Measurements from ENCODE around the gene SERPINE3.

The SERPINE3 gene

GRCh38 chr13:51359352-51359751 is 19.9 kb downstream of the SERPINE3 start:
- no peaks in the 10 kb centered on the region for H3K27me3 ChIP-seq (ENCODE audit: insufficient read depth, low read length, poor library complexity)
- H2BK5ac ChIP-seq (ENCODE audit: low read length) = no peak overlapping the region
- no peak overlapping the region for H4K8ac ChIP-seq (ENCODE audit: low read depth, low read length)
- no CpG with 5 or more reads among the region's 1 CpG for WGBS (ENCODE audit: extremely low coverage, insufficient coverage, low lambda C conversion rate)
- no peak overlapping the region for H2BK120ac ChIP-seq (ENCODE audit: low read depth, low read length)
- H3K18ac ChIP-seq (ENCODE audit: low read length) = no peak overlapping the region
- H3K79me1 ChIP-seq (ENCODE audit: low read length) = no peaks in the 10 kb centered on the region
- H3K79me2 ChIP-seq (ENCODE audit: control insufficient read depth, insufficient read depth, low read length) = no peaks in the 10 kb centered on the region
- no peak overlapping the region for H3K4ac ChIP-seq (ENCODE audit: low read depth, low read length)
- H3K4me1 ChIP-seq (ENCODE audit: control insufficient read depth, low read depth, low read length) = no peaks in the 10 kb centered on the region
- H3K9ac ChIP-seq (ENCODE audit: low read length) = no peak overlapping the region
- no peak for DNase-seq
- no peak overlapping the region for H4K5ac ChIP-seq (ENCODE audit: low read length)
- H3K27ac ChIP-seq (ENCODE audit: low read depth, low read length) = no peak overlapping the region
- no peak overlapping the region for H3K4me2 ChIP-seq (ENCODE audit: low read length)
- no peak overlapping the region for H3K56ac ChIP-seq (ENCODE audit: low read length)
- H3K4me3 ChIP-seq (ENCODE audit: low read length) = no peak overlapping the region
- H3K23ac ChIP-seq (ENCODE audit: low read length) = no peak overlapping the region
- H2AK5ac ChIP-seq (ENCODE audit: low read length) = no peak overlapping the region
- H2BK15ac ChIP-seq (replicated peaks; ENCODE audit: low read depth) = no peak overlapping the region
- H3K36me3 ChIP-seq (ENCODE audit: control insufficient read depth, insufficient read depth, low read length) = peaks cover under 1% of the 10 kb centered on the region

- Histone ChIP-seq H2BK120ac (ENCODE audit: low read depth, low read length) (no peak overlapping the region), H3K18ac (ENCODE audit: low read length) (no peak overlapping the region), H3K79me1 (ENCODE audit: low read length) (no peaks in the 10 kb centered on the region), H3K4me1 (ENCODE audit: control insufficient read depth, low read depth, low read length) (no peaks in the 10 kb centered on the region), H2BK15ac (replicated peaks; ENCODE audit: low read depth) (no peak overlapping the region), H4K8ac (ENCODE audit: low read depth, low read length) (no peak overlapping the region), H3K27ac (ENCODE audit: low read depth, low read length) (no peak overlapping the region), H4K5ac (ENCODE audit: low read length) (no peak overlapping the region), H3K56ac (ENCODE audit: low read length) (no peak overlapping the region), H3K9ac (ENCODE audit: low read length) (no peak overlapping the region), H2BK5ac (ENCODE audit: low read length) (no peak overlapping the region), H3K27me3 (ENCODE audit: insufficient read depth, low read length, poor library complexity) (no peaks in the 10 kb centered on the region), H3K36me3 (ENCODE audit: control insufficient read depth, insufficient read depth, low read length) (peaks cover 2% of the 10 kb centered on the region), H3K23ac (ENCODE audit: low read length) (no peak overlapping the region), H3K4me2 (ENCODE audit: low read length) (no peak overlapping the region), H3K4me3 (ENCODE audit: low read length) (no peak overlapping the region), H2AK5ac (ENCODE audit: low read length) (no peak overlapping the region), H3K79me2 (ENCODE audit: control insufficient read depth, insufficient read depth, low read length) (no peaks in the 10 kb centered on the region), H3K4ac (ENCODE audit: low read depth, low read length) (no peak overlapping the region)
- no CpG with 5 or more reads among the region's 1 CpG for WGBS (ENCODE audit: extremely low coverage, insufficient coverage, low lambda C conversion rate)
- no peak for DNase-seq
Measured at GRCh38 chr13:51360489-51360888, 21.0 kb downstream of the SERPINE3 start.

GRCh38 chr13:51361106-51361505 is 21.6 kb downstream of the SERPINE3 start:
- Histone ChIP-seq H2BK5ac (ENCODE audit: low read length) (no peak overlapping the region), H4K5ac (ENCODE audit: low read length) (no peak overlapping the region), H2BK15ac (replicated peaks; ENCODE audit: low read depth) (no peak overlapping the region), H3K23ac (ENCODE audit: low read length) (no peak overlapping the region), H3K79me1 (ENCODE audit: low read length) (no peaks in the 10 kb centered on the region), H3K36me3 (ENCODE audit: control insufficient read depth, insufficient read depth, low read length) (peaks cover 2% of the 10 kb centered on the region), H3K27ac (ENCODE audit: low read depth, low read length) (no peak overlapping the region), H3K4me2 (ENCODE audit: low read length) (no peak overlapping the region), H3K4me1 (ENCODE audit: control insufficient read depth, low read depth, low read length) (no peaks in the 10 kb centered on the region), H2BK120ac (ENCODE audit: low read depth, low read length) (no peak overlapping the region), H3K56ac (ENCODE audit: low read length) (no peak overlapping the region), H3K4me3 (ENCODE audit: low read length) (no peak overlapping the region), H2AK5ac (ENCODE audit: low read length) (no peak overlapping the region), H3K18ac (ENCODE audit: low read length) (no peak overlapping the region), H3K27me3 (ENCODE audit: insufficient read depth, low read length, poor library complexity) (no peaks in the 10 kb centered on the region), H3K79me2 (ENCODE audit: control insufficient read depth, insufficient read depth, low read length) (no peaks in the 10 kb centered on the region), H3K9ac (ENCODE audit: low read length) (no peak overlapping the region), H4K8ac (ENCODE audit: low read depth, low read length) (no peak overlapping the region), H3K4ac (ENCODE audit: low read depth, low read length) (no peak overlapping the region)
- no peak for DNase-seq

GRCh38 chr13:51363625-51364024 is 24.1 kb downstream of the SERPINE3 start:
- Histone ChIP-seq H3K18ac (ENCODE audit: low read length) (no peak overlapping the region), H4K8ac (ENCODE audit: low read depth, low read length) (no peak overlapping the region), H3K4me2 (ENCODE audit: low read length) (no peak overlapping the region), H2BK5ac (ENCODE audit: low read length) (no peak overlapping the region), H3K4ac (ENCODE audit: low read depth, low read length) (no peak overlapping the region), H3K79me1 (ENCODE audit: low read length) (no peaks in the 10 kb centered on the region), H3K23ac (ENCODE audit: low read length) (no peak overlapping the region), H3K4me3 (ENCODE audit: low read length) (no peak overlapping the region), H2AK5ac (ENCODE audit: low read length) (no peak overlapping the region), H3K27ac (ENCODE audit: low read depth, low read length) (no peak overlapping the region), H3K56ac (ENCODE audit: low read length) (no peak overlapping the region), H3K36me3 (ENCODE audit: control insufficient read depth, insufficient read depth, low read length) (peaks cover 2% of the 10 kb centered on the region), H4K5ac (ENCODE audit: low read length) (no peak overlapping the region), H2BK15ac (replicated peaks; ENCODE audit: low read depth) (no peak overlapping the region), H2BK120ac (ENCODE audit: low read depth, low read length) (no peak overlapping the region), H3K4me1 (ENCODE audit: control insufficient read depth, low read depth, low read length) (no peaks in the 10 kb centered on the region), H3K9ac (ENCODE audit: low read length) (no peak overlapping the region), H3K79me2 (ENCODE audit: control insufficient read depth, insufficient read depth, low read length) (no peaks in the 10 kb centered on the region), H3K27me3 (ENCODE audit: insufficient read depth, low read length, poor library complexity) (no peaks in the 10 kb centered on the region)
- DNase-seq = no peak

- no peak overlapping the region for H2BK120ac ChIP-seq (ENCODE audit: low read depth, low read length)
- no peak overlapping the region for H4K8ac ChIP-seq (ENCODE audit: low read depth, low read length)
- no peak overlapping the region for H3K4me2 ChIP-seq (ENCODE audit: low read length)
- WGBS (ENCODE audit: extremely low coverage, insufficient coverage, low lambda C conversion rate) = no CpG with 5 or more reads among the region's 3 CpGs
- H3K18ac ChIP-seq (ENCODE audit: low read length) = no peak overlapping the region
- H3K79me1 ChIP-seq (ENCODE audit: low read length) = no peaks in the 10 kb centered on the region
- H3K4me3 ChIP-seq (ENCODE audit: low read length) = no peak overlapping the region
- no peak overlapping the region for H2BK15ac ChIP-seq (replicated peaks; ENCODE audit: low read depth)
- H3K23ac ChIP-seq (ENCODE audit: low read length) = no peak overlapping the region
- H3K27me3 ChIP-seq (ENCODE audit: insufficient read depth, low read length, poor library complexity) = no peaks in the 10 kb centered on the region
- no peaks in the 10 kb centered on the region for H3K79me2 ChIP-seq (ENCODE audit: control insufficient read depth, insufficient read depth, low read length)
- H3K4me1 ChIP-seq (ENCODE audit: control insufficient read depth, low read depth, low read length) = no peaks in the 10 kb centered on the region
- H2BK5ac ChIP-seq (ENCODE audit: low read length) = no peak overlapping the region
- peak; percentile 46 for DNase-seq
- H3K56ac ChIP-seq (ENCODE audit: low read length) = no peak overlapping the region
- H3K36me3 ChIP-seq (ENCODE audit: control insufficient read depth, insufficient read depth, low read length) = peaks cover 2% of the 10 kb centered on the region
- H4K5ac ChIP-seq (ENCODE audit: low read length) = no peak overlapping the region
- no peak overlapping the region for H2AK5ac ChIP-seq (ENCODE audit: low read length)
- H3K27ac ChIP-seq (ENCODE audit: low read depth, low read length) = no peak overlapping the region
- H3K4ac ChIP-seq (ENCODE audit: low read depth, low read length) = no peak overlapping the region
- H3K9ac ChIP-seq (ENCODE audit: low read length) = no peak overlapping the region
Measured at GRCh38 chr13:51364404-51365008, 25.0 kb downstream of the SERPINE3 start.

- H3K18ac ChIP-seq (ENCODE audit: low read length) = no peak overlapping the region
- H3K4me2 ChIP-seq (ENCODE audit: low read length) = no peak overlapping the region
- no peaks in the 10 kb centered on the region for H3K36me3 ChIP-seq (ENCODE audit: control insufficient read depth, insufficient read depth, low read length)
- peaks cover 2% of the 10 kb centered on the region for H3K79me2 ChIP-seq (ENCODE audit: control insufficient read depth, insufficient read depth, low read length)
- H3K4me3 ChIP-seq (ENCODE audit: low read length) = no peak overlapping the region
- peaks cover 7% of the 10 kb centered on the region for H3K4me1 ChIP-seq (ENCODE audit: control insufficient read depth, low read depth, low read length)
- no peak overlapping the region for H4K8ac ChIP-seq (ENCODE audit: low read depth, low read length)
- DNase-seq = no peak
- H3K27me3 ChIP-seq (ENCODE audit: insufficient read depth, low read length, poor library complexity) = no peaks in the 10 kb centered on the region
- no peak overlapping the region for H3K4ac ChIP-seq (ENCODE audit: low read depth, low read length)
- 100% methylated on average over 1 of the region's 2 CpGs for WGBS (ENCODE audit: extremely low coverage, insufficient coverage, low lambda C conversion rate)
- no peak overlapping the region for H2BK5ac ChIP-seq (ENCODE audit: low read length)
- no peak overlapping the region for H3K23ac ChIP-seq (ENCODE audit: low read length)
- no peak overlapping the region for H2BK15ac ChIP-seq (replicated peaks; ENCODE audit: low read depth)
- no peak overlapping the region for H3K56ac ChIP-seq (ENCODE audit: low read length)
- no peak overlapping the region for H2AK5ac ChIP-seq (ENCODE audit: low read length)
- H3K9ac ChIP-seq (ENCODE audit: low read length) = no peak overlapping the region
- no peak overlapping the region for H4K5ac ChIP-seq (ENCODE audit: low read length)
- H3K79me1 ChIP-seq (ENCODE audit: low read length) = peaks cover 5% of the 10 kb centered on the region
- H2BK120ac ChIP-seq (ENCODE audit: low read depth, low read length) = no peak overlapping the region
- no peak overlapping the region for H3K27ac ChIP-seq (ENCODE audit: low read depth, low read length)
Measured at GRCh38 chr13:51370116-51370515, 30.6 kb downstream of the SERPINE3 start.

Measured in mesendoderm (in vitro differentiated cells).